H1 (cell line): ENCODE results near the gene UBE2A. TPM values are rescaled to one million over a fixed set of nuclear protein-coding genes. Genes with fewer than 3 reads are reported as not detected.

Source experiments
- NANOG ChIP-seq: IDR thresholded peaks from 2 replicates; pipeline ENCODE4 v1.6.1; 2011; ENCODE audit warnings: low read length, low read depth, mild to moderate bottlenecking, inconsistent platforms; ENCODE audit not compliant: insufficient read depth, poor library complexity, severe bottlenecking
- polyA plus RNA-seq, 7 experiments: library from polyadenylated mRNA; depleted of rRNA in 3 of 7; stranded (reverse) in 5 of 7; unstranded in 2 of 7; fragments of >200 nt in 5 of 7; fragments of 200-250 nt in 2 of 7; gene quantifications; 1 replicate in 5 of 7; 2 replicates in 1 of 7; 4 replicates in 1 of 7; pipeline versions ENCODE4 v1.2.1 to v1.2.3, GENCODE V29; 2011 to 2013; ENCODE audit warnings: missing spikeins in 2 of 7, mixed read lengths in 2 of 7
- total RNA-seq: library from RNA; stranded (reverse); fragmentation: NEBNext Ultra II Directional; extraction: Animal tissue kit (Norgen Biotek cat#: 25700); gene quantifications from 2 replicates; pipeline ENCODE4 v1.2.1, GENCODE V29; 2021

Gene UBE2A
- total and polyA plus RNA-seq, 2 of the 8 experiments (the other 6 are each of a cell fraction or from before 2014, with no cell fraction given): 24.8 to 43.9 TPM

DNA sequence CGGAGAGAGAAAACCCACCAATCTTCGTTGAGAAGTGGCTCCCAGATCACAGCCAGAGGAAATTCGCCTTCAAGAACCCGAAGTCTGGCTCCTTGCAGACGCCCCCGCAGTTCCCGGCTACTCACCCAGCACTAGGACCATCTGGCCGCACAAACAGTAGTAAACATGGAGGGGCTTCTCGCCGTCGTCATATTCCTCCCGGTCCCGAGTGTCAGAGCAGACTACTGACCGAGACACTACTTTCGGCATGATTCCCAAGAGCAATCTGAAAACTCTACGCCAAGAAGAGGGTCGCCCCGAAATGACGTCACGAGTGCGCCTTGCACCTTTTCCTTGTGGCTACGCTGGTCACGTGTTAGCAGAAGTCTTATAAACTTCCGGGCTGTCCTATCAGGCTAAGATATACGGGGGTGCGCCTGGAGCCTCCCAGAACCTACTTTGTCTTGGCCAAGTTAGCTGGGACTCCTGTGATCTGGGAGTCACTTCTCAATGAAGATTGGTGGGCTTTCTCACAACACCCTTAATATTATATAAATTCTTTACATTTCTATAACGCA lies 9.2 kb upstream of the UBE2A start, which contains the start of gene STEEP1 (continued):
- TF ChIP-seq NANOG: no peak
